A673 (cell line): Measurements from ENCODE around the gene TRIM72. TPM values are rescaled to one million over a fixed set of nuclear protein-coding genes. Genes with fewer than 3 reads are reported as not detected.

Source experiments
- BruUV-seq: library from RNA; stranded (reverse); fragments of 400-500 nt; replicated peaks from 2 replicates; lab custom pipeline; 2021; lab: Mats Ljungman, UMichigan
- CTCF ChIA-PET: fragments of 300-600 bp; sonication (Branson Sonifier 250); formaldehyde crosslinking; loops from one replicate; lab custom pipeline; 2022; ENCODE audit warnings: antibody characterized with exemption; lab: Charles Lee
- POLR2A ChIA-PET: fragments of 300-600 bp; sonication (Branson Sonifier 250); formaldehyde crosslinking; loops from one replicate; lab custom pipeline; 2022; ENCODE audit warnings: antibody characterized with exemption; ENCODE audit not compliant: low non-redundant PET; lab: Charles Lee
- DNase-seq: peaks from one replicate; pipeline ENCODE4 v3.0.0-alpha.2; 2015; ENCODE audit warnings: low spot score
- H3K27ac ChIP-seq: fragments of 200-600 bp; sonication (generic); 2 replicates; pipeline ENCODE4 v1.5.1; 2016; ENCODE audit warnings: mixed run types, low read depth, mild to moderate bottlenecking, mixed read lengths, antibody characterized with exemption, low read length; ENCODE audit not compliant: poor library complexity, severe bottlenecking
- H3K27me3 ChIP-seq: fragments of 200-600 bp; sonication (generic); replicated peaks from 2 replicates; pipeline ENCODE4 v1.6.1; 2017; ENCODE audit warnings: mixed run types, low read depth, mild to moderate bottlenecking, mixed read lengths, antibody characterized with exemption, low read length; ENCODE audit not compliant: insufficient read depth, poor library complexity
- H3K36me3 ChIP-seq: fragments of 200-600 bp; sonication (generic); 2 replicates; pipeline ENCODE4 v1.6.1; 2016; ENCODE audit warnings: mixed run types, mild to moderate bottlenecking, mixed read lengths, antibody characterized with exemption, low read length; ENCODE audit not compliant: insufficient read depth, poor library complexity, severe bottlenecking
- H3K4me1 ChIP-seq: fragments of 200-600 bp; sonication (generic); 2 replicates; pipeline ENCODE4 v1.6.1; 2017; ENCODE audit warnings: mixed run types, mild to moderate bottlenecking, mixed read lengths, antibody characterized with exemption, low read length; ENCODE audit not compliant: insufficient read depth, poor library complexity, severe bottlenecking
- H3K4me3 ChIP-seq: fragments of 200-600 bp; sonication (generic); 2 replicates; pipeline ENCODE4 v1.5.1; 2016; ENCODE audit warnings: low read depth, mixed run types, mild to moderate bottlenecking, mixed read lengths, low read length; ENCODE audit not compliant: poor library complexity, severe bottlenecking
- H3K9me3 ChIP-seq: fragments of 200-600 bp; sonication (generic); 2 replicates; pipeline ENCODE4 v1.6.1; 2016; ENCODE audit warnings: mixed run types, low read depth, mild to moderate bottlenecking, mixed read lengths, antibody characterized with exemption, low read length; ENCODE audit not compliant: poor library complexity, severe bottlenecking
- EZH2 ChIP-seq: fragments of 200-600 bp; sonication (generic); IDR thresholded peaks from 2 replicates; pipeline ENCODE4 v1.6.1; 2017; ENCODE audit warnings: borderline replicate concordance, low read depth, mild to moderate bottlenecking, mixed read lengths, antibody characterized with exemption, low read length; ENCODE audit not compliant: poor library complexity, severe bottlenecking
- intact Hi-C: fragments of 100-400 bp; cut with micrococcal nuclease; formaldehyde crosslinking; loops from one replicate; pipeline ENCODE4 v1.10.0; 2022; ENCODE audit not compliant: unreplicated experiment
- total RNA-seq: library from RNA; stranded (reverse); gene quantifications from 2 replicates; pipeline ENCODE4 v1.2.3, GENCODE V29; 2021
- TF ChIP-seq, protein P1 (sequence below): fragments of 300-800, 200-600 bp; sonication (generic); conservative IDR thresholded peaks from 2 replicates; pipeline ENCODE4 v1.5.1; 2017; ENCODE audit warnings: low read depth, mild to moderate bottlenecking, antibody characterized with exemption, low read length, moderate library complexity, mixed read lengths

The TRIM72 gene
- total RNA-seq, 1 experiment from 2014 or later = 0.04 TPM

DNA sequence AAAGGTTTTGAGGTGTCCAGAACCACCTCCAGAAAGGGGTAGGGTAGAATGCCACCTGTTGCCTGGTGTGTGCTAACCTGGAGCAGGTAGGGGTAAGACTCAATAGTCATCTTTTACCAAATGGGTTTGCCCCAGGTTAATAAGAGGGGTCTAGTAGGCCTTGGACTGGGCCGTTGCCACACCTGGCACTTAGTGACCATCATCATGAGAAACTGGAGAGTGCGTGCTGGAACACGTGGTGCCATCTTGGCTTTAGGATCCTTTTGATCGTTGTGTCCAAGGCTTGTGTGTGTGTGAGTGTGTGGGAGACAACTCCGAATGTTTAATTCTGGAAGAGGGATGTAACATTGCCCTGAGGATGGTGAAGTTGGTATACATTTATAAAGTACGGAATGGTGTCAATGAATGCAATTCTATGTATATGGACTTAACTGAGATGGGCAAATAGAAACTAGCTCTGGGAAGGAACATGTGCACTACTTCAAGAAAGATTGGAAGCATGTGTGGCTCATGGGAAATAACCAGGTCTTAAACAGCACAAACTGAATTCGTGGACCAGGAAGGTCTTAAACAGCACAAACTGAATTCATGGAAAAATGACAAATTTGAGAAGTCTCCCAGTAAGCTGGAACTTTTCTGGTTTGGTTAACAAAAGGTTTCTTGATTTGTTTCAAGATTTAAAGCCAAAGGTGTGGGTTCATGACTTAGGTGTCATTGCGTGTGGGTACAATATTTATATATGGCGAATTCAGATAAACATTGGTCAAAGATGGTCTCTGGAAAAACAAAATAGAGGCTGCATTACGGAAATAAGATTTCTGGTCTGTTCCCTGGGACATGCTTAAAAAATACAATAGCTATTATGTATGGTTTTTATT lies 26.8 kb upstream of the TRIM72 start:
- POLR2A ChIA-PET = interaction anchor here (0.7 kb wide), 1 partner anchor 282 kb away, joined by 3 read pairs; no protein-coding TSS in a partner anchor
- H3K4me1 ChIP-seq = peaks cover 18% of the 10 kb centered on the region
- no peak overlapping the region for H3K4me3 ChIP-seq
- TF ChIP-seq, protein P1, sequence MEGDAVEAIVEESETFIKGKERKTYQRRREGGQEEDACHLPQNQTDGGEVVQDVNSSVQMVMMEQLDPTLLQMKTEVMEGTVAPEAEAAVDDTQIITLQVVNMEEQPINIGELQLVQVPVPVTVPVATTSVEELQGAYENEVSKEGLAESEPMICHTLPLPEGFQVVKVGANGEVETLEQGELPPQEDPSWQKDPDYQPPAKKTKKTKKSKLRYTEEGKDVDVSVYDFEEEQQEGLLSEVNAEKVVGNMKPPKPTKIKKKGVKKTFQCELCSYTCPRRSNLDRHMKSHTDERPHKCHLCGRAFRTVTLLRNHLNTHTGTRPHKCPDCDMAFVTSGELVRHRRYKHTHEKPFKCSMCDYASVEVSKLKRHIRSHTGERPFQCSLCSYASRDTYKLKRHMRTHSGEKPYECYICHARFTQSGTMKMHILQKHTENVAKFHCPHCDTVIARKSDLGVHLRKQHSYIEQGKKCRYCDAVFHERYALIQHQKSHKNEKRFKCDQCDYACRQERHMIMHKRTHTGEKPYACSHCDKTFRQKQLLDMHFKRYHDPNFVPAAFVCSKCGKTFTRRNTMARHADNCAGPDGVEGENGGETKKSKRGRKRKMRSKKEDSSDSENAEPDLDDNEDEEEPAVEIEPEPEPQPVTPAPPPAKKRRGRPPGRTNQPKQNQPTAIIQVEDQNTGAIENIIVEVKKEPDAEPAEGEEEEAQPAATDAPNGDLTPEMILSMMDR = no peak
- no peak for TF ChIP-seq EZH2
- no TSS peak for BruUV-seq
- peaks cover 100% of the 10 kb centered on the region for H3K36me3 ChIP-seq
- H3K27me3 ChIP-seq = no peaks in the 10 kb centered on the region
- DNase-seq = no peak
- intact Hi-C loops = no loop called here
- CTCF ChIA-PET = no interaction called here
- no peak overlapping the region for H3K27ac ChIP-seq
- no peaks in the 10 kb centered on the region for H3K9me3 ChIP-seq

- POLR2A ChIA-PET = interaction anchor here (0.7 kb wide), 1 partner anchor 281 kb away, joined by 3 read pairs; no protein-coding TSS in a partner anchor
- H3K4me3 ChIP-seq = no peak overlapping the region
- H3K9me3 ChIP-seq = no peaks in the 10 kb centered on the region
- CTCF ChIA-PET = no interaction called here
- BruUV-seq = no TSS peak
- intact Hi-C loops = no loop called here
- peaks cover 100% of the 10 kb centered on the region for H3K36me3 ChIP-seq
- H3K27ac ChIP-seq = no peak overlapping the region
- H3K4me1 ChIP-seq = peaks cover 15% of the 10 kb centered on the region
- no peak for TF ChIP-seq EZH2
- TF ChIP-seq, protein P1 = no peak
- DNase-seq = no peak
- H3K27me3 ChIP-seq = no peaks in the 10 kb centered on the region
These were observed 26.1 kb upstream of the TRIM72 start for GRCh38 chr16:31187808-31188189.

DNA sequence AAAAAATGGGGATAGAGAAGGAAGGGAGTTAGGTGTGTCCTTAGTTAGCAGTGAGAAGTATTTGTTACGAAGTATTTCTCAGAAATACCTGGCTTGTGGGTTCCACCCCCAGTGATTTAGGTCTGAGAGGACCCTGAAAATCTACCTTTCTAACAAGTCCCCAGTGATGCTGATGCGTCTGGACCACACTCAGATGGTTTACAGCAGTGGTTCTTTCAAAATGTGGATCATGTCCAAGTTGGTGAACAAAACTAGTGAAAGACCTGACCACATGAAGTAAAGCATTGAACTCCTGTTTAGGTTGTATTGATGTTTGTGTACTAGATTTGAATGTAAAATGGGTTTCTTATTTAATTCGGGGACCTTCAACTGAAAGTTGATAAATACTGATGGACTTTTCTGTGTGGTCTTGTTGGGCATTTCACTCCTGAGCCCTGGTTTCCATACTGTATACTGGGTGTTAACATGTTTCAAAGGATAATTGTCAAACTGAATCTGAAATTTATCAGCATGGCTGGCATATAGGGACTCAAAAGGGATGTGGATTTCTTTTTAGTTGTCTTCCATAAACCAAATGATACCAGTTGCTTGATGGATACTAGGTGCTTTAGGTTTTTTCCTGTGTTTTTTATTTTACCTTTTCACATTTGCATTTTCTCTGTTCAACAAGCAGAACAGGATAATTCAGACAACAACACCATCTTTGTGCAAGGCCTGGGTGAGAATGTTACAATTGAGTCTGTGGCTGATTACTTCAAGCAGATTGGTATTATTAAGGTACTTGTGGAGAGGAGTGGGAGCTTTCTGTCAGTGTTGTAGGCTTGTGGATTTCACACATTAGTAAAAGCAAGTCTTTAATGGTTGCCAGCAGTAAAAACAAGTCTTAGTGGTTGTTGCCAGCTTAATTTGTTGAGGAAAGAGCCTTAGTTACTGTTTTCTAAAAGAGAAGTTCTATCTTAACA lies 25.2 kb upstream of the TRIM72 start:
- CTCF ChIA-PET = no interaction called here
- Histone ChIP-seq H3K27me3 (no peaks in the 10 kb centered on the region), H3K27ac (no peak overlapping the region), H3K4me1 (peaks cover 11% of the 10 kb centered on the region), H3K4me3 (no peak overlapping the region), H3K36me3 (peaks cover 100% of the 10 kb centered on the region), H3K9me3 (no peaks in the 10 kb centered on the region)
- no peak for DNase-seq
- BruUV-seq = no TSS peak
- TF ChIP-seq, protein P1 = no peak
- no peak for TF ChIP-seq EZH2
- POLR2A ChIA-PET = interaction anchor here (0.6 kb wide), 1 partner anchor 265 kb away, joined by 4 read pairs; no protein-coding TSS in a partner anchor
- intact Hi-C loops = no loop called here
